Bronchial epithelial cell (primary cell): Measurements from ENCODE around the gene PI4KA. TPM values are rescaled to one million over a fixed set of nuclear protein-coding genes. Genes with fewer than 3 reads are reported as not detected.

Experiments
- DNase-seq: peaks from one replicate; pipeline ENCODE4 v3.0.0-alpha.2; 2010; ENCODE audit warnings: low read depth
- FAIRE-seq: peaks from 2 replicates; lab custom pipeline; 2011; peaks lifted over from hg19 to GRCh38; lab: Jason Lieb, UNC
- H3K27me3 ChIP-seq: 2 replicates; pipeline ENCODE4 v1.5.1; 2011; ENCODE audit warnings: low read length; ENCODE audit not compliant: control insufficient read depth, insufficient read depth
- H3K36me3 ChIP-seq: 2 replicates; pipeline ENCODE4 v1.5.1; 2011; ENCODE audit warnings: low read length; ENCODE audit not compliant: control insufficient read depth, insufficient read depth
- H3K4me3 ChIP-seq: 2 replicates; pipeline ENCODE4 v1.5.1; 2011; ENCODE audit warnings: mild to moderate bottlenecking, low read depth, low read length, control low read depth
- total RNA-seq: library from RNA; depleted of rRNA; stranded (reverse); fragments of >200 nt; gene quantifications from 2 replicates; pipeline ENCODE4 v1.2.1, GENCODE V29; 2014
- TF ChIP-seq, protein P1 (sequence below): IDR thresholded peaks from 2 replicates; pipeline ENCODE4 v1.5.1; 2011; ENCODE audit warnings: mild to moderate bottlenecking, moderate library complexity, low read length, control low read depth, inconsistent platforms; ENCODE audit not compliant: insufficient read depth, severe bottlenecking

Gene PI4KA
- total RNA-seq, 1 donor from 2014 or later = 9.5 TPM

DNA sequence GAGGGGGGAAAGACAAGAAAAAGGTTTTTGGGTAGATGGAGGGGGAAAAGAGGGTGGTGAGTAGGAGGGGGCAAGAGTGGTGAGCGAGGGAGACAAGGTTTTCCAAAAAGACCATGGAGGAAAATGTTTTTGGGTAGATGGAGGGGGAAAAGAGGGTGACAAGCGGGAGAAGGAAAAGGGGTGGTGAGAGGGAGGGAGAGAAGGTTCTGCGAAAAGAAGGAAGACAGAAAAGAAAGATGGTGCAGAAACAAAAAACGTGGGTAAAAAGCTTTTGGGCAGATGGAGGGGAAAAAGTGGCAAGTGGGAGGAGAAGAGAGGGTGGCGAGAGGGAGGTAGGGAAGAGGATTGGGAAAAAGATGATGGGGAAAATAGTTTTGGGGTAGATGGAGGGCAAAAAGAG is 200.6 kb downstream of the PI4KA start:
- FAIRE-seq = no peak
- Histone ChIP-seq H3K36me3 (no peaks in the 10 kb centered on the region), H3K27me3 (no peaks in the 10 kb centered on the region), H3K4me3 (no peak overlapping the region)
- DNase-seq = no peak
- TF ChIP-seq, protein P1, sequence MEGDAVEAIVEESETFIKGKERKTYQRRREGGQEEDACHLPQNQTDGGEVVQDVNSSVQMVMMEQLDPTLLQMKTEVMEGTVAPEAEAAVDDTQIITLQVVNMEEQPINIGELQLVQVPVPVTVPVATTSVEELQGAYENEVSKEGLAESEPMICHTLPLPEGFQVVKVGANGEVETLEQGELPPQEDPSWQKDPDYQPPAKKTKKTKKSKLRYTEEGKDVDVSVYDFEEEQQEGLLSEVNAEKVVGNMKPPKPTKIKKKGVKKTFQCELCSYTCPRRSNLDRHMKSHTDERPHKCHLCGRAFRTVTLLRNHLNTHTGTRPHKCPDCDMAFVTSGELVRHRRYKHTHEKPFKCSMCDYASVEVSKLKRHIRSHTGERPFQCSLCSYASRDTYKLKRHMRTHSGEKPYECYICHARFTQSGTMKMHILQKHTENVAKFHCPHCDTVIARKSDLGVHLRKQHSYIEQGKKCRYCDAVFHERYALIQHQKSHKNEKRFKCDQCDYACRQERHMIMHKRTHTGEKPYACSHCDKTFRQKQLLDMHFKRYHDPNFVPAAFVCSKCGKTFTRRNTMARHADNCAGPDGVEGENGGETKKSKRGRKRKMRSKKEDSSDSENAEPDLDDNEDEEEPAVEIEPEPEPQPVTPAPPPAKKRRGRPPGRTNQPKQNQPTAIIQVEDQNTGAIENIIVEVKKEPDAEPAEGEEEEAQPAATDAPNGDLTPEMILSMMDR = no peak

Other genes with a start within 250 kb of the PI4KA start
- gene SERPIND1, start 84.7 kb downstream of the PI4KA start, total RNA-seq = not detected in 2 replicates
- gene SNAP29, start 196 bp upstream of the PI4KA start, total RNA-seq = 3.7 and 6.3 TPM in 2 replicates
- gene CRKL, start 58.6 kb upstream of the PI4KA start, total RNA-seq = 64.8 and 72.9 TPM in 2 replicates
- 2.4 and 2.8 TPM in 2 replicates for gene AIFM3, start 108.4 kb upstream of the PI4KA start, total RNA-seq
- gene LZTR1, start 123.5 kb upstream of the PI4KA start, total RNA-seq = 14.7 and 23.2 TPM in 2 replicates
- 23.2 and 29.0 TPM in 2 replicates for gene THAP7, start 143.3 kb upstream of the PI4KA start, total RNA-seq
- gene P2RX6, start 156.4 kb upstream of the PI4KA start, total RNA-seq = 0.13 and 0.26 TPM in 2 replicates
- under 0.01 and 0.77 TPM in 2 replicates for gene SLC7A4, start 173.8 kb upstream of the PI4KA start, total RNA-seq
- gene LRRC74B, start 187.1 kb upstream of the PI4KA start, total RNA-seq = not detected in 2 replicates